NCI-H2029 treated with DMSO at 0.1 percent for 48 hours (cell line): ENCODE results near the gene LMLN.
"Not testable (repeated sequence)": the region's sequence is repeated elsewhere in the genome, so short reads cannot be mapped to it uniquely, and the experiment has no call there.

Experiments
- DNase-seq: peaks from one replicate; lab custom pipeline; 2025; lab: John Stamatoyannopoulos, UW

LMLN gene

DNA sequence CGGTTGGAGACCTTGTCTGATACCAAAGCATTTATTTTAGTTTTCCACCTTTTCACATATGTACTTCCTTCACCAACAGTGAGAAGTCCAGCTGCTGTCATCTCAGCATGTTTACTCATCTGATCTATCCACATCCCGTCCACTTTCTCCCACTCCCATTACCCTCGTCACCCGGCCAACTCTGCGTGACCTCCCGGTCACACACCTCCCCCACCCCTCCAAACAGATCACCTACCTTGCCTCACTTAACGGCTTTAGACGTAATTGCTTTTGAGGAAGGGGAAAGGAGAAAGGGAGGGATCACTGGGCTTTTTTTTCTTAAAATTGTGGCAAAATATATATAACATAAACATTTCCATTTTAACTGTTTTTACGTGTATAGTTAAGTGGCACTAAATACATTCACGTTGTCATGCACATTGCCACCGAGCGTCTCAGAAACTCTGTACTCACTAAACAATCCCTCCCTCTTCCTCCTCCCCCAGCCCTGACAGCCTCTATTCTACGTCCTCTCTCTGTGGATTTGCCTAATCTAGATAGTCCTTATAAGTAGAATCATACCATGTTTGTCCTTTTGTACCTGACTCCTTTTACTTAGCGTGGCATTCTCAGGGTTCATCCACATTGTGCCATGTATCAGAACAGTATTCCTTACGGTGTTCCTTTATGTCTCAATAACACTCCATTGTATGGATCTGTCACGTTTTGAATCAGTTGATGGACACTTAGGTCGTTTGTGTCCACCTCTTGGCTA lies 67.2 kb downstream of the LMLN start:
- DNase-seq: no peak

DNA sequence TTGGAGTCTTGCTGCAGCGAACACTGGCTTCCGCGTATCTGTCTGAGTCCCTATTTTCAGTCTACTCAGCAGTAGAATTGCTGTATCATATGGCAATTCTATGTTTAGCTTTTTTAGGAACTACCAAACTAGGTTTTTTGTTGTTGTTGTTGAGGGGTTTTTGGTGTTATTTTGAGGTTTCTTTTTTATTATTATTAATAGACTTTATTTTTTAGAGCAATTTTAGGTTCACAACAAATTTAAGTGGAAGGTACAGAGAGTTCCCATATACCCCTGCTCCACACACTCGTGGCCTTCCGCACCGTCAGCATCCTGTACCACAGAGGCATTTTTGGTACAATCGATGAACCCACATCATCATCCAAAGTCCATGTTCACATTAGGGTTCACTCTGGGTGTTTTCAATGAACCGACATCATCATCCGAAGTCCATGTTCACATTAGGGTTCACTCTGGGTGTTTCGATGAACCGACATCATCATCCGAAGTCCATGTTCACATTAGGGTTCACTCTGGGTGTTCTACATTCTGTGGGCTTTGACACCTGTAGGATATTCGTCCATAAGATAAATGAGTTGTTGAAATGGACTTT lies 67.9 kb downstream of the LMLN start:
- no peak for DNase-seq

DNA sequence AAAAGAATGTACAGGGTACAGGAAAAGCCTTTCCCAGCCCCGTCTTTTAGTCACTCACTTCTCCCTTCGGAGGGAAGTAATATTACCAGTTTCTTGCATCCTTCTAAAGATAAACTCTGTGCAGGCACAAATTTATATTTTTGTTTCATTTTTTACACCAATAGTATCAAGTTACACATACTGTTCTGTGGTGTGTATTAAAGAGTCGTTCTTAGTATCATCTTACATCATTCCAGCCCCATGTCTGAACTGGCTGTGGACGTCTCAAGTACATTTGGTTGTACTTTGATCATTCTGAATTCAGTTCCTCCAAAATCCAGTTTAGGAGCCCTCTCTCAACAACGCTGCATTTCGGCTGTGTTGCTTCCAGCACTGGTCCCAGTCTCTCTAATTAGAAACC lies 68.7 kb downstream of the LMLN start:
- DNase-seq: no peak

DNA sequence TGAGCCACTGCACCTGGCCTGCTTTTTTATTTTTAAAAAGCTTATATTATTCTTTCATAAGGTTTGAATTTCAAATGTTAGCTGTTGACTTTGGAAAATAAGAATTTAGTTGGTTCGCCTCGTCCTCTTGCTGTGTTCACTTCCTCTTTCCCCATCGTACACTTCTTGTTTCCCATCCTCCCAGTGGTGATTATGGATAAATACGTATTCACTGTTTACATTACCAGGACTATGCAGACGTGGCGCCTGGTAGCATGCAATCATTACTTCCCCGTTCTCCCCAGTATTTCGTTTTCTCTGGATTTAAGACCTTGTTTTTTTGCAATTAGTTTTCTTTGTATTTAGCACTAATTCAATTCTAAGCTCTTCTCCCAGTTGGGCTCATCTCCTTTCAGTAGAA lies 70.1 kb downstream of the LMLN start:
- no peak for DNase-seq

DNA sequence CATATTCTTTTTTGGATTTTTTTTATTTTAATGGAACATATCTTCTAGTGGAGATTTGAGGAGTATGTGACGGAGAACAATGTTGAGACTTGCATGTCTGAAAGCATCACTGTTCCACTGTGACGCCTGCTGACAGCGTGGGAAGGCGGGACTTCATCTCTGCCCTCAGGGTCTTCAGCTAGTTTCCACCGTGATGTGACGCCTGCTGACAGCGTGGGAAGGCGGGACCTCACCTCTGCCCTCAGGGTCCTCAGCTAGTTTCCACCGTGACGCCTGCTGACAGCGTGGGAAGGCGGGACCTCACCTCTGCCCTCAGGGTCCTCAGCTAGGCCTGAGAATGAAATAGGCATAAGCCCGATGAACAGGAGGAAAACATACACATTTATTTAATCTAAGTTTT lies 70.7 kb downstream of the LMLN start:
- no peak for DNase-seq

DNA sequence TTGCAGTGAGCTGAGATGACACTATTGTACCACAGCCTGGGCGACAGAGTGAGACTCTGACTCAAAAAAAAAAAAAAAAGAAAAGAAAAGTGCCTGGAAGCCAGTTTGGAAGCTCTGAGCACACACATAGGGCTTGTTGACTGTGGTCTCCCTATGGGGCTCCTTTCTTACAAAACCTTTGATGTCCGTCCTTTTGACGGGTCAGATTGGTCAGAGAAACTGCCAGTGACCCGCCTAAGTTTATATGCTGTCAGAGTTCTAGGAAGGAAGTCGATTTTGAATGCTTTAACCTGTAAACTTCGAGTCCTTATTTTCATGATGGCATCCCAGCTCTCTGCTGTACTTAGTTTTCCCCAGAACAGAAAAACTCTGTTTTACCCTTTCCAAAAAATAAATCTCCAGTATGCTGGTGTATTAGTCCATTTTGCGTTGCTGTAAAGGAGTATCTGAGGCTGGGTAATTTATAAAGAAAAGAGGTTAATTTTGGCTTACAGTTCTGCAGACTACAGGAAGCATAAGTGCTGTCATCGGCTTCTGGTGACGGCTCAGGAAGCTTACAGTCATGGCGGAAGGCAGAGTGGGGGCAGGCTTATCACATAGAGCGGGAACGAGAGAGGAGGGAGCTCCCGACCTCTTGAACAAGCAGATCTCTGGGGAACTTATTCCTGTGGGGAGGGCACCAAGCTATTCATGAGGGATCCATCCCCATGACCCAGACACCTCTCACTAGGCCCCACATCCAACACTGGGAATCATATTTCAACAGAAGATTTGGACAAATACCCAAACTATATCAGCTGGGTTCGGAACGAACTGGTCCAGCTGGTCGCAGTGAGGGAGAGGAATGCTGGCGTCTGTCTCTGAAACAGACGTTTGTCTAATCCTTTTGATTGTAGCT lies 72.3 kb downstream of the LMLN start:
- DNase-seq: no peak

DNA sequence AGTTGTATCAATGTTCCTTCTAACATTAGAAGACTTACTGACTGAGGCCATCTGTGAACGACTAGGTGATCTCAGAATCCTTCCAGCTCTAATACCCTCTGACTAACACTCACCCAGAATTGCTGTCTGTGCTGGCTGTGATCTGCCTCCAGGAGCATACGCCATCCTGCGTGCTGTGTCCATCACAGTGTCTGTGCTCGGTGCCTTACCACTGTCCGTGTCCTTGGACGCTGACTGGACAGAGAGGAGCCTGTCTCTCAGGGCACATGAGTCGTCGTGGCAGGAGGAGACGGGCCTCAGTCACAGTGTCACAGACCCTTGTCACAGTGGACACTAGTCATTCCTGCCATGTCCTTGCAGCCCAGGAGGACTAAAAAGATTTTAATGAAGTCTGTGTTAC lies 83.1 kb downstream of the LMLN start:
- no peak for DNase-seq

DNA sequence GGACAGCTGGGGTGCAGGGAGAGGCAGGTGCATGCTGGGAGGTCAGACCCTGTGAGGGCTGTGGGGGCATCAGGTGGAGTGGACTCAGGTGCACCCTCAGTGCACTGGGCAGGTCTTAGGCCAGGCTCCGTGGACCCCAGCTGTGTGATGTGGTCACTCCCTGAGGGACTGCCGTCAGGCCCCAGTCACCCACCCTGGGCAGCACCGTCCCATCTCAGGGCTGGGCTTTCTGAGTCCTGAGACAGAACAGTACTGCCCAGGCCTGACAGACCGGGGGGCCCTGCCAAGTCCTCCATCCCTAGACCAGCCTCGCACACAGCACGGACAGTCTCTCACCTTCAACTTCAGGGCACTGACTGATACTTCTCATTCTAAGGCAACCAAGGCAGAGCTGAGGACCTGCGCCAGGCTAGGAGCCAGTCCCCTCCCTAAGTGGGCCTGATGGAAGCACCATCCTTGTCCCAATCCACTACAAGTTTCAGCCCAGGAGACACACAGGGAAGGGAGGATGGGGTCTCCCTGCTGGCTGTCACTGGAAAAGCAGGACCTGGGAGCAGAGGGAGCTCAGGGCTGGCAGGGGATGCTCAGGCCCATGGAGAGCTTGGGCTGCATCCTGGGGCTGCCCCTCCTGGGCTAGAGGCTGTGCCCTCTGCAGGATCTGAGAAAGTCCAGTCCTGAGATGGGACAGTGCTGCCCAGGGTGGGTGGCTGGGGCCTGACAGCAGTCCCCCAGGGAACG lies 86.3 kb downstream of the LMLN start:
- no peak for DNase-seq

DNA sequence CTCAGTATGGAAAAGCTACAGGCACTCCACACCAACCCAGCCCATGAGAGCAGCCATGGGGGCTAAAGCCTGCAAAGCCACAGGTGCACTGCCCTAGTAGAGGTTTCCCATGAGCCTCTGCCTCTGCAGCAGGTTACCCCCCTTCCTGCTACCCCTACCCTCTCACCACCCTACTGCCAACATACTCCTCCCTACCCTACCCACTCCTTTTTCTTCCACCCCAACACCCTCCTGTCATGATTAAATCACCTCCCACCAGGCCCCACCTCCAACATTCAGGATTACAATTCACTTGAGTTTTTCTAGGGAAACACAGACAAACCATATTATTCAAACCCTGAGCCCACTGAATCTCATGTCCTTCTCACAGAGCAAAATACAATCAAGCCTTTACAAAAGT lies 88.4 kb downstream of the LMLN start:
- DNase-seq: no peak

DNA sequence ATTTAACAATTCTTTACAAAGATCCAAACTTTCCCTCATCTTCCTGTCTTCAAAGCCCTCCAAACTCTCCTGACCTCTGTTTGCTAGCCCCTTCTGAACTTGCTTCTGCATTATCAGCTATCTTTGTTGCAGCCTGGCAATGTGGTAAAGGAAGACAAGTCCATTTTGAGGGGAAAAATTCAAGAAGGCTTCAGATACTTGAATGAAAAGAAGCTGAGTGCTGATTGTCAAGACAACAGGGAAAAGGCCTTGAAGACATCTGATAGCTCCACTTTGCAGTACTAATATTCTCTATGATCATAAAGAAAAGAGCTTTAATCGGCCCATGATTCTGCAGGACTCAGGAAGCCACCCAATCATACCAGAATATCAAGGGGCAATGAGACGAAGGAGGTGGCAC lies 91.8 kb downstream of the LMLN start:
- no peak for DNase-seq

DNA sequence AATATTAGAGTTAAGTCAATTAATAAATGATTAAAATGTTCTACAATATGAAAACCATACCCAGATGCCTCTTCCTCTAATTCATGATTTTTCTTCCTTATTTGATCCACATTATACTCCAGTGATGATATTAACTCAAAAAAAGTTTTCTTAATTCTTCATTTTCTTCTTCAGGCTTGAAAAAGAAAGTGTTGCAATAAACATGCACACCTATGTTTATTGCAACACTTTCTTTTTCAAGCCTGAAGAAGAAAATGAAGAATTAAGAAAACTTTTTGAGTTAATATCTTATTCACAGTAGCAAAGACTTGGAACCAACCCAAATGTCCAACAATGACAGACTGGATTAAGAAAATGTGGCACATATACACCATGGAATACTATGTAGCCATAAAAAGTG lies 93.4 kb downstream of the LMLN start:
- not testable (repeated sequence) for DNase-seq

DNA sequence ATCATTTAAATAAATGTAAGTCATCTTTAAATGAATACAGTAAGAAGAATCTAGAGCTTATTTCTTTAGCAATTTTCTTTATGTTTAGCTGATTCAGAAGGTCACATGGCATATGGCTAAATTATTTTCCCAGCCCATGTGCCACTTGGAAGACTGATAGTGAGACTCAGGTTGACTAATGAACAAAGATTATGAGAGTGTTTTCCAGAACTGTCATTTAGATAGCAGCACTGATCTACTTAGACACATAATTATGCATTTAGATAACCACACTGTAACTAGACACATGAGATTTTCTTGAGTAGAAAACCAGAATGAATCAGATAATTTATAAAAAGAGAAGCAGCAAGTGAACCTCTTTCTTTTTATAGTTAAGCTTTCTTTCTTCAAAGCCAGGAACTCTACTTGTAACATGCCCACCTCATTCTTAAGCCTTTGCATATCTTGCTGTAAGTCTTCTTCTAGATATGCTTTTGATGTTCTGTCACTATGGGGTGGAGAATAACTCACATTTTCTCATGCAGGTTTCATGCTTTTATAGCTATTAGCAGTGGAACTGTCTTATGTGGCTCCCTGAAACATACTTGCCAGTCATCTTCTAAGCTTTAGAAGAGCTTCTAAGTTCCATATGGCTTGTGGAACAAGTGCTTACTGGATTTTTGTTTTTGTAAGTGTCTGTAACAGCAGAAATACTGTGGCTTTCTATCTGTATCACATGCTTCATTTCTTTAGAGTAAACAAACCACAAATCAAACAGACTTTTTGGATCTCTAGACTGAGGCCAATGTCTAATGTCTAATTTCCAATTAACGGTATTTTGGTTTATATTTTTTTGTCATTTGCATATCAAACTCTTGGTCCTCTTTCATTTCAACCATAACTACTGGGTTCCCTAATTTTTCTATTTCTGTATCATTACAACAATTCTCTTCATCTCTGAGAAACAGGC lies 101.4 kb downstream of the LMLN start:
- DNase-seq: no peak

DNA sequence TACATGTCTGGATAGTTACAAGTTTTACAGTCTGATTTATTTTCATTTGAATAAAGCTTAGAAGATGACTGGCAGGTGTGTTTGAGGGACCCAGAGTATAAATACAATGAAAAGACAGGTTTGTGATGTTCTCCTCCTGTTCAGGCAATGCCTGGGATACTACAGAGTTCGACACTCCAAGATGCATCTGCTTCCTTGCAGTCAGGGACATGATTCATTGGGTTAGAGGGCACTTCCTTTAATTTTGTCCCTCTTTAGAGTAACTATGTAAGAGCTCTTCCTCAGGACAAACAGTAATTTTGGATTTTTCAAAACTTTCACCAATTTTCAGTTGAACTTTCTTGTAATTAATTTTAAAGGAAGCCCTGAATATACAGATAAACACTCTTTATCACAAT lies 102.0 kb downstream of the LMLN start:
- DNase-seq: no peak

DNA sequence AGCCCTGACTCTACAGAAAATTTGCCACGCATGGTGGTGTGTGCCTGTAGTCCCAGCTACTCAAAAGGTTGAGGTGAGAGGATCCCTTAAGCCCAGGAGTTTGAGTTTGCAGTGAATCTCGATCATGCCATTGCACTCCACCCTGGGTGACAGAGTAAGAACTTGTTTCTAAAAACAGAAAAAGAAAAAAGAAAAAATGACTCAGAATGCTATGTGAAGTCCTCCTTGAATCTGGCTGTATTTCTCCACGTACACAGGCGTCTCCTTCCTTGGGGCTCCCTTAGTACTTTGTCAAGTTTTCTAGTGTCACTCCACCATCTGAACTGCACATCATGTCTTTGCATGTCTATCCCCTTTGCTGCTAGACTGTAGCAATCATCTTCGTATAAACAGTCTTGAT lies 104.4 kb downstream of the LMLN start:
- DNase-seq: no peak

DNA sequence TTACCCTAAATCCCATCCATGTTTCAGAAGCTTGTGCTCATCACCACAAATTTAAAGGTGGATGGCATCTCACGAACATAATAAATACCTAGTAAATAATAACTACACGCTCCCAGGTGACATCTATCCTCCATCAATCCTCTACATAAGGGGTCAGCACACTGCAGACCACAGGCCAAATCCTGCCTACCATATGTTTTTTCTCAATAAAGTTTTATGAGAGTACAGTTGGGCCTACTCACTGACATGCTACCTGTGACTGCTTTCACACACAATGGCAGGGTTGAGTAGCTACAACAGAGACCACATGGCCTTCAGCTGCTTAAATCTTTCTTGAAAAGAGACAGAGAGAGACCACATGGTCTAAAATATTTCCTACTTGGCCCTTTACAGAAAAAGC lies 105.9 kb downstream of the LMLN start:
- no peak for DNase-seq

DNA sequence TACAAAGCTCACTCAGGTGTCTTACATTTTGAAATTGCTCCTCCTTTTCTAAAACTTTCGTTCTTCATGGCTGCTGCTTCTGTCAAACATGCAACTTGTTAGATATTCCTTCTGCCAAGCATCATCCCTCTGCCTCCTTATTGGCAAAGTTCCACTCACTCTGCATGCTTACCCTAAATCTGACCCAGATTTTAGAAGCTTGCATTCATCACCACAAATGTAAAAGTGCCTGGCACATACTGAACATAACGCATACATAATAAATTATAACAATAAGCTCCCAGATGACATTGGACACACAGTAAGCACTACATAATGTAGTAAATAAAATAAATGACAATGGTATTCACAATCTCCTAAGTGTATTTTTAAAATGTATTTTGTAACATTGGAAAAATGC lies 107.4 kb downstream of the LMLN start:
- DNase-seq: no peak

DNA sequence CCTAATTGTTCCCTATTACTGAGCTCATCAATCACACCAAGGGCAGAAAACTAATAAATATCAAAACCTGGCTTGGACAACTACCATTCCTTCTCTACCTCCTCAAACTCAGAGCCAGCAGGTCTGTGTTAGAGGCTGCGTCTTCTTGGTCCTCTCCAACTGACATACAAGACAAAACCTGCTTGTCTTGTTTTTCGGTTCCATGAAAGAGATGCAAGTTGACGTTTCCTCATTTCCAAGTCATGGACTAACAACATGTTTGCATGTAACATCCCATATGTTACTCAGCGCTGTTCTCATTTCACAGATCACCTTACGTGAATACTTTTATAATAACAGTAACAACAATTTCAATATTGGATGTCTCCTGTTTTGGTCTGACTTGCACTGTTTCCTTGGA lies 110.9 kb downstream of the LMLN start:
- DNase-seq: no peak

DNA sequence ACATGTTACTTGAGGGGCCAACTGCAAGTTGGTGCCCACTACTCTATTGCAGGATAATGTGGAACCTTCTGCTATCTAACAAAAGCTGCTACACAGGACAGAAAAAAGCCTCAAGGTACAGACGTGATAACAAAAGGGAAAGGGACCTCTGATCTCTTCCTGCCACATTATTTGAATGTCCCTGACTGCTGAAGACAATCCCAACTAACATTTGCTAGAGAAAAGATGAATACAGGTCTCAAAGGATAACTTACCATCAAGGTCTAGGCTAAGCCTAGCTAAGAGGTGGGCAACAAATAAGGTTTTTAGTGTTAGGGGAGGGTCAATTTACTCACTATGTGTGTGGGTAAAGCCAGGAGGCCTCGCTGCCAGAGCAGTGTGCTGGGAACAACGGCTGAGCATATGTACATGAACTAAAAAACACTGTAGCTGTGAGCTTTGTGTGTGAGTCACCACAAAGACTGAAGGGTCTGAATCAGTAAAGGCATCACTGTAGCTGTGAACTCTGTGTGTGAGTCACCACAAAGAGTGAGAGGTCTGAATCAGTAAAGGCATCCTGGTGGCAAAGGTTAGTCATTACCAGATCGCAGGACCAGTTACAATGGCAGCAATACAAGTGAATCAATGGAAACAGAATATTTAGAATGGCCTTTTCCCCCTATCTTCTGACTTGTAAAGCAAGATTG lies 111.7 kb downstream of the LMLN start:
- no peak for DNase-seq

DNA sequence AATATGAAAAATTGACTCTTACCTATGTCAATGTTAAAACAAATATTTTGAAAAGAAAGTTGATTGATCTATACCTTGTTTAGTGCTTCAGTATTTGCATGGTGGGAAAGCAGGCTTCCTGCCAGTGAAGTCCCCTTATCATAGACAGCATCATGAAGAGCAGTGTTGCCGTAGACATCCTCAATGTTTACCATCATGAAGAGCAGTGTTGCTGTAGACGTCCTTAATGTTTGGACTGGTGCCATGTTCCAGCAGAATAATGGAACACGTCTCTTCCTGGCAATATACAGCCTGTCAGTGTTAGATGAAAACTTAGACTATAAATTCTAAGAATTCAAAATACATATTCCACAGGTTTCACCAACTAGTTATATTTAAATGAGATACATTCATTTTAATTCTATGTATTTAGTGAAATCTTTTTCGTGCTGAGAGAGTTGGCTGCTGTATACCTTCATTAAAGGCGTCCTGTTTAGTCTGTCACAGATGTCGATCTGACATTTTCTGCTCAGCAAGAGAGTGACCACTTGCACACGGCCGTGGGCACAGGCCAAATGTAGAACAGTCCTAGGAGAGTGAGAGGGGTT lies 116.8 kb downstream of the LMLN start:
- peak; percentile 87 for DNase-seq
